ENCODE results near the gene ARHGAP44. TPM values are rescaled to one million over a fixed set of nuclear protein-coding genes. Genes with fewer than 3 reads are reported as not detected.

The ARHGAP44 gene
- total RNA-seq, 1 experiment from 2014 or later: 7.3 TPM

GRCh38 chr17:12924614-12925013 is 135.3 kb downstream of the ARHGAP44 start:
- no TSS peak for BruUV-seq (replicated peaks)
- no peak overlapping the region for H3K4me2 ChIP-seq (ENCODE audit: low read length)
- POLR2A ChIA-PET: no interaction called here
- no peak for TF ChIP-seq RAD21 (IDR thresholded peaks at IDR 0.05; ENCODE audit: low read depth)
- no peak for TF ChIP-seq EGR1 (IDR thresholded peaks at IDR 0.05; ENCODE audit: low read depth)
- TF ChIP-seq YY1 (IDR thresholded peaks at IDR 0.05; ENCODE audit: extremely low read depth, insufficient replicate concordance, low read depth, low read length): no peak
- no peak for TF ChIP-seq JUND (IDR thresholded peaks at IDR 0.05)
- TF ChIP-seq ZFX (IDR thresholded peaks at IDR 0.05): no peak
- TF ChIP-seq CBX3 (IDR thresholded peaks at IDR 0.05; ENCODE audit: low read depth): no peak
- TF ChIP-seq MAX (IDR thresholded peaks at IDR 0.05): no peak
- TF ChIP-seq, protein P1, sequence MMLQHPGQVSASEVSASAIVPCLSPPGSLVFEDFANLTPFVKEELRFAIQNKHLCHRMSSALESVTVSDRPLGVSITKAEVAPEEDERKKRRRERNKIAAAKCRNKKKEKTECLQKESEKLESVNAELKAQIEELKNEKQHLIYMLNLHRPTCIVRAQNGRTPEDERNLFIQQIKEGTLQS (IDR thresholded peaks at IDR 0.05): no peak
- TF ChIP-seq EZH2phosphoT487 (IDR thresholded peaks at IDR 0.05; ENCODE audit: borderline replicate concordance): no peak
- TF ChIP-seq CEBPB (IDR thresholded peaks at IDR 0.05; ENCODE audit: low read depth): no peak
- no peak for ATAC-seq
- H3K4me3 ChIP-seq (replicated peaks in 1 of 2; ENCODE audit: low read depth in 1 of 2, low read length in 2 of 2): no peak overlapping the region
- H3K4me1 ChIP-seq (ENCODE audit: control insufficient read depth in 1 of 2, insufficient read depth in 2 of 2, low read length in 2 of 2): no peaks in the 10 kb centered on the region
- intact Hi-C loops (cut with micrococcal nuclease): no loop called here
- no peaks in the 10 kb centered on the region for H3K27me3 ChIP-seq (ENCODE audit: insufficient read depth, low read length)
- RAD21 ChIA-PET (ENCODE audit: low non-redundant PET in 1 of 2, low total read pairs in 2 of 2, uncharacterized antibody in 2 of 2, unreplicated experiment in 2 of 2): no interaction called here
- H3K9me3 ChIP-seq (ENCODE audit: control insufficient read depth in 1 of 2, insufficient read depth in 1 of 2, low read depth in 1 of 2, low read length in 2 of 2): no peaks in the 10 kb centered on the region
- H4K20me1 ChIP-seq (ENCODE audit: insufficient read depth): no peaks in the 10 kb centered on the region
- no peak overlapping the region for H3K9ac ChIP-seq (ENCODE audit: low read length)
- no peak overlapping the region for H3K27ac ChIP-seq (ENCODE audit: low read depth, low read length)
- CTCF ChIA-PET: no interaction called here
- no peak overlapping the region for H2AFZ ChIP-seq (ENCODE audit: low read depth, low read length, poor library complexity, severe bottlenecking)
- H3K9me2 ChIP-seq (ENCODE audit: insufficient read depth): no peaks in the 10 kb centered on the region
- no peaks in the 10 kb centered on the region for H3K79me2 ChIP-seq (ENCODE audit: insufficient read depth, low read length)
- DNase-seq (ENCODE audit: low read depth, low spot score): no peak
- no peaks in the 10 kb centered on the region for H3K36me3 ChIP-seq (ENCODE audit: control insufficient read depth in 1 of 2, insufficient read depth in 2 of 2, low read length in 2 of 2)

- Histone ChIP-seq H3K9ac (ENCODE audit: low read length) (no peak overlapping the region), H3K9me3 (ENCODE audit: control insufficient read depth in 1 of 2, insufficient read depth in 1 of 2, low read depth in 1 of 2, low read length in 2 of 2) (no peaks in the 10 kb centered on the region), H3K27ac (ENCODE audit: low read depth, low read length) (no peak overlapping the region), H4K20me1 (ENCODE audit: insufficient read depth) (no peaks in the 10 kb centered on the region), H3K4me2 (ENCODE audit: low read length) (no peak overlapping the region), H3K4me1 (ENCODE audit: control insufficient read depth in 1 of 2, insufficient read depth in 2 of 2, low read length in 2 of 2) (no peaks in the 10 kb centered on the region), H3K9me2 (ENCODE audit: insufficient read depth) (no peaks in the 10 kb centered on the region), H2AFZ (ENCODE audit: low read depth, low read length, poor library complexity, severe bottlenecking) (no peak overlapping the region), H3K79me2 (ENCODE audit: insufficient read depth, low read length) (no peaks in the 10 kb centered on the region), H3K36me3 (ENCODE audit: control insufficient read depth in 1 of 2, insufficient read depth in 2 of 2, low read length in 2 of 2) (no peaks in the 10 kb centered on the region), H3K4me3 (replicated peaks in 1 of 2; ENCODE audit: low read depth in 1 of 2, low read length in 2 of 2) (no peak overlapping the region), H3K27me3 (ENCODE audit: insufficient read depth, low read length) (no peaks in the 10 kb centered on the region)
- BruUV-seq (replicated peaks): no TSS peak
- RAD21 ChIA-PET (ENCODE audit: low non-redundant PET in 1 of 2, low total read pairs in 2 of 2, uncharacterized antibody in 2 of 2, unreplicated experiment in 2 of 2): no interaction called here
- POLR2A ChIA-PET: no interaction called here
- DNase-seq (ENCODE audit: low read depth, low spot score): no peak
- intact Hi-C loops (cut with micrococcal nuclease): no loop called here
- CTCF ChIA-PET: no interaction called here
- no peak for ATAC-seq
- TF ChIP-seq TCF7L2 (IDR thresholded peaks at IDR 0.05; ENCODE audit: borderline replicate concordance, extremely low read depth, insufficient read depth, insufficient read length) (no peak), JUND (IDR thresholded peaks at IDR 0.05) (no peak), ZNF274 (IDR thresholded peaks at IDR 0.05; ENCODE audit: low read depth, low read length) (no peak), POLR2AphosphoS5 (IDR thresholded peaks at IDR 0.05; ENCODE audit: low read depth, low read length) (no peak), SRF (IDR thresholded peaks at IDR 0.05; ENCODE audit: low read depth) (no peak), MAX (IDR thresholded peaks at IDR 0.05) (no peak), YY1 (IDR thresholded peaks at IDR 0.05; ENCODE audit: extremely low read depth, insufficient replicate concordance, low read depth, low read length) (no peak)
- TF ChIP-seq, protein P2, sequence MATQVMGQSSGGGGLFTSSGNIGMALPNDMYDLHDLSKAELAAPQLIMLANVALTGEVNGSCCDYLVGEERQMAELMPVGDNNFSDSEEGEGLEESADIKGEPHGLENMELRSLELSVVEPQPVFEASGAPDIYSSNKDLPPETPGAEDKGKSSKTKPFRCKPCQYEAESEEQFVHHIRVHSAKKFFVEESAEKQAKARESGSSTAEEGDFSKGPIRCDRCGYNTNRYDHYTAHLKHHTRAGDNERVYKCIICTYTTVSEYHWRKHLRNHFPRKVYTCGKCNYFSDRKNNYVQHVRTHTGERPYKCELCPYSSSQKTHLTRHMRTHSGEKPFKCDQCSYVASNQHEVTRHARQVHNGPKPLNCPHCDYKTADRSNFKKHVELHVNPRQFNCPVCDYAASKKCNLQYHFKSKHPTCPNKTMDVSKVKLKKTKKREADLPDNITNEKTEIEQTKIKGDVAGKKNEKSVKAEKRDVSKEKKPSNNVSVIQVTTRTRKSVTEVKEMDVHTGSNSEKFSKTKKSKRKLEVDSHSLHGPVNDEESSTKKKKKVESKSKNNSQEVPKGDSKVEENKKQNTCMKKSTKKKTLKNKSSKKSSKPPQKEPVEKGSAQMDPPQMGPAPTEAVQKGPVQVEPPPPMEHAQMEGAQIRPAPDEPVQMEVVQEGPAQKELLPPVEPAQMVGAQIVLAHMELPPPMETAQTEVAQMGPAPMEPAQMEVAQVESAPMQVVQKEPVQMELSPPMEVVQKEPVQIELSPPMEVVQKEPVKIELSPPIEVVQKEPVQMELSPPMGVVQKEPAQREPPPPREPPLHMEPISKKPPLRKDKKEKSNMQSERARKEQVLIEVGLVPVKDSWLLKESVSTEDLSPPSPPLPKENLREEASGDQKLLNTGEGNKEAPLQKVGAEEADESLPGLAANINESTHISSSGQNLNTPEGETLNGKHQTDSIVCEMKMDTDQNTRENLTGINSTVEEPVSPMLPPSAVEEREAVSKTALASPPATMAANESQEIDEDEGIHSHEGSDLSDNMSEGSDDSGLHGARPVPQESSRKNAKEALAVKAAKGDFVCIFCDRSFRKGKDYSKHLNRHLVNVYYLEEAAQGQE (IDR thresholded peaks at IDR 0.05; ENCODE audit: low read depth): no peak
- TF ChIP-seq, protein P3, sequence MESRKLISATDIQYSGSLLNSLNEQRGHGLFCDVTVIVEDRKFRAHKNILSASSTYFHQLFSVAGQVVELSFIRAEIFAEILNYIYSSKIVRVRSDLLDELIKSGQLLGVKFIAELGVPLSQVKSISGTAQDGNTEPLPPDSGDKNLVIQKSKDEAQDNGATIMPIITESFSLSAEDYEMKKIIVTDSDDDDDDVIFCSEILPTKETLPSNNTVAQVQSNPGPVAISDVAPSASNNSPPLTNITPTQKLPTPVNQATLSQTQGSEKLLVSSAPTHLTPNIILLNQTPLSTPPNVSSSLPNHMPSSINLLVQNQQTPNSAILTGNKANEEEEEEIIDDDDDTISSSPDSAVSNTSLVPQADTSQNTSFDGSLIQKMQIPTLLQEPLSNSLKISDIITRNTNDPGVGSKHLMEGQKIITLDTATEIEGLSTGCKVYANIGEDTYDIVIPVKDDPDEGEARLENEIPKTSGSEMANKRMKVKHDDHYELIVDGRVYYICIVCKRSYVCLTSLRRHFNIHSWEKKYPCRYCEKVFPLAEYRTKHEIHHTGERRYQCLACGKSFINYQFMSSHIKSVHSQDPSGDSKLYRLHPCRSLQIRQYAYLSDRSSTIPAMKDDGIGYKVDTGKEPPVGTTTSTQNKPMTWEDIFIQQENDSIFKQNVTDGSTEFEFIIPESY (IDR thresholded peaks at IDR 0.05; ENCODE audit: extremely low read depth, insufficient replicate concordance, low read length): no peak
These were observed 137.7 kb downstream of the ARHGAP44 start for GRCh38 chr17:12927001-12927400.
